MM.1S (cell line): Measurements from ENCODE around the gene ERC2.

Source experiments
- DNase-seq: peaks from one replicate; pipeline ENCODE4 v3.0.0-alpha.2; 2015
- H2AFZ ChIP-seq: fragments of 300-600 bp; sonication (generic); 2 replicates; pipeline ENCODE4 v1.6.0; 2016; ENCODE audit warnings: antibody characterized with exemption, low read length
- H3F3A ChIP-seq: fragments of 300-600 bp; sonication (generic); 2 replicates; pipeline ENCODE4 v1.6.1; 2016; ENCODE audit warnings: mild to moderate bottlenecking, antibody characterized with exemption, low read length, moderate library complexity, mixed read lengths; ENCODE audit not compliant: insufficient read depth
- H3K27ac ChIP-seq: fragments of 300-600 bp; sonication (generic); 2 replicates; pipeline ENCODE4 v1.5.1; 2016; ENCODE audit warnings: mild to moderate bottlenecking, low read length
- H3K27me3 ChIP-seq: fragments of 300-600 bp; sonication (generic); replicated peaks from 2 replicates; pipeline ENCODE4 v1.6.0; 2016; ENCODE audit warnings: low read length; ENCODE audit not compliant: insufficient read depth
- H3K36me3 ChIP-seq: fragments of 300-600 bp; sonication (generic); replicated peaks from 2 replicates; pipeline ENCODE4 v1.6.1; 2016; ENCODE audit warnings: mild to moderate bottlenecking, low read length, mixed read lengths; ENCODE audit not compliant: insufficient read depth
- H3K4me1 ChIP-seq: fragments of 300-600 bp; sonication (generic); 2 replicates; pipeline ENCODE4 v1.6.1; 2016; ENCODE audit warnings: low read length, mixed read lengths
- H3K4me2 ChIP-seq: fragments of 300-600 bp; sonication (generic); 2 replicates; pipeline ENCODE4 v1.6.0; 2016; ENCODE audit warnings: low read depth, low read length
- H3K4me3 ChIP-seq: fragments of 300-600 bp; sonication (generic); 2 replicates; pipeline ENCODE4 v1.5.1; 2016; ENCODE audit warnings: low read length, mixed read lengths
- H3K79me2 ChIP-seq: fragments of 300-600 bp; sonication (generic); 2 replicates; pipeline ENCODE4 v1.6.1; 2016; ENCODE audit warnings: mixed run types, low read length, mixed read lengths
- H3K9ac ChIP-seq: fragments of 300-600 bp; sonication (generic); 2 replicates; pipeline ENCODE4 v1.6.1; 2016; ENCODE audit warnings: low read length, mixed read lengths
- H3K9me2 ChIP-seq: fragments of 300-600 bp; sonication (generic); replicated peaks from 2 replicates; pipeline ENCODE4 v1.6.1; 2016; ENCODE audit warnings: mild to moderate bottlenecking, low read length, mixed read lengths; ENCODE audit not compliant: insufficient read depth
- H3K9me3 ChIP-seq: fragments of 300-600 bp; sonication (generic); replicated peaks from 2 replicates; pipeline ENCODE4 v1.6.1; 2016; ENCODE audit warnings: mild to moderate bottlenecking, low read length, mixed read lengths; ENCODE audit not compliant: insufficient read depth
- H4K20me1 ChIP-seq: fragments of 300-600 bp; sonication (generic); 2 replicates; pipeline ENCODE4 v1.6.1; 2016; ENCODE audit warnings: mild to moderate bottlenecking, low read length, moderate library complexity, mixed read lengths; ENCODE audit not compliant: insufficient read depth
- EZH2 ChIP-seq: fragments of 300-600 bp; sonication (generic); optimal IDR thresholded peaks from 2 replicates; pipeline ENCODE3; 2017; ENCODE audit warnings: low read depth, mild to moderate bottlenecking, antibody characterized with exemption, low read length, mixed read lengths
- EZH2phosphoT487 ChIP-seq: fragments of 300-600 bp; sonication (generic); IDR thresholded peaks from 2 replicates; pipeline ENCODE4 v1.6.1; 2018; ENCODE audit warnings: antibody characterized with exemption, low read length
- TF ChIP-seq, protein P1 (sequence below): fragments of 300-600 bp; sonication (generic); IDR thresholded peaks from 2 replicates; pipeline ENCODE4 v1.5.1; 2016; ENCODE audit warnings: antibody characterized with exemption, low read length, mixed read lengths

ERC2 gene

DNA sequence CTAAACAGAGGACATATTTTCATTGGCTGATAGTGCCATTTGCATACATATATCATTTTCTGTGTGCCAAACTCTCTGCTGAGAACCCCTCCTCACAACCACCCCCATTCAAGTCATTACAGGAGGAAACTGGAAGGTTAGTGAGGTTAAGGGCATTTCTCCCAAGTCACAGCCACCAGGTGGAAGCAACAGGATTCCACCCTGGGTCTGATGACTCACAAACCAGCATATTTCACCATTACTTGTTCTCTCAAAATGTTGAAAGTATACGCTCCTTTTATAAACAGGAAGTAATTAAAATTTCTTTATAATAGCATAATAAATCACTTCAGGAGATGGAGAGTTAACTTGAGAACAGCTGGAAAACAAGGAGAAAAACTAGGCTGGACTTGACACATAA is 582.5 kb downstream of the ERC2 start:
- Histone ChIP-seq H2AFZ (no peak overlapping the region), H3K4me2 (no peak overlapping the region), H3K36me3 (no peaks in the 10 kb centered on the region), H3K9ac (no peak overlapping the region), H3K79me2 (no peaks in the 10 kb centered on the region), H3K9me2 (no peaks in the 10 kb centered on the region), H3K4me1 (peaks cover 15% of the 10 kb centered on the region), H4K20me1 (no peaks in the 10 kb centered on the region), H3K27me3 (no peaks in the 10 kb centered on the region), H3K4me3 (no peak overlapping the region), H3K27ac (no peak overlapping the region), H3F3A (peaks cover 2% of the 10 kb centered on the region; the same call in 1 of the 2 replicates), H3K9me3 (no peaks in the 10 kb centered on the region)
- DNase-seq, result no peak
- TF ChIP-seq, protein P1, sequence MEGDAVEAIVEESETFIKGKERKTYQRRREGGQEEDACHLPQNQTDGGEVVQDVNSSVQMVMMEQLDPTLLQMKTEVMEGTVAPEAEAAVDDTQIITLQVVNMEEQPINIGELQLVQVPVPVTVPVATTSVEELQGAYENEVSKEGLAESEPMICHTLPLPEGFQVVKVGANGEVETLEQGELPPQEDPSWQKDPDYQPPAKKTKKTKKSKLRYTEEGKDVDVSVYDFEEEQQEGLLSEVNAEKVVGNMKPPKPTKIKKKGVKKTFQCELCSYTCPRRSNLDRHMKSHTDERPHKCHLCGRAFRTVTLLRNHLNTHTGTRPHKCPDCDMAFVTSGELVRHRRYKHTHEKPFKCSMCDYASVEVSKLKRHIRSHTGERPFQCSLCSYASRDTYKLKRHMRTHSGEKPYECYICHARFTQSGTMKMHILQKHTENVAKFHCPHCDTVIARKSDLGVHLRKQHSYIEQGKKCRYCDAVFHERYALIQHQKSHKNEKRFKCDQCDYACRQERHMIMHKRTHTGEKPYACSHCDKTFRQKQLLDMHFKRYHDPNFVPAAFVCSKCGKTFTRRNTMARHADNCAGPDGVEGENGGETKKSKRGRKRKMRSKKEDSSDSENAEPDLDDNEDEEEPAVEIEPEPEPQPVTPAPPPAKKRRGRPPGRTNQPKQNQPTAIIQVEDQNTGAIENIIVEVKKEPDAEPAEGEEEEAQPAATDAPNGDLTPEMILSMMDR, result no peak
- TF ChIP-seq EZH2phosphoT487 (no peak), EZH2 (no peak)

DNA sequence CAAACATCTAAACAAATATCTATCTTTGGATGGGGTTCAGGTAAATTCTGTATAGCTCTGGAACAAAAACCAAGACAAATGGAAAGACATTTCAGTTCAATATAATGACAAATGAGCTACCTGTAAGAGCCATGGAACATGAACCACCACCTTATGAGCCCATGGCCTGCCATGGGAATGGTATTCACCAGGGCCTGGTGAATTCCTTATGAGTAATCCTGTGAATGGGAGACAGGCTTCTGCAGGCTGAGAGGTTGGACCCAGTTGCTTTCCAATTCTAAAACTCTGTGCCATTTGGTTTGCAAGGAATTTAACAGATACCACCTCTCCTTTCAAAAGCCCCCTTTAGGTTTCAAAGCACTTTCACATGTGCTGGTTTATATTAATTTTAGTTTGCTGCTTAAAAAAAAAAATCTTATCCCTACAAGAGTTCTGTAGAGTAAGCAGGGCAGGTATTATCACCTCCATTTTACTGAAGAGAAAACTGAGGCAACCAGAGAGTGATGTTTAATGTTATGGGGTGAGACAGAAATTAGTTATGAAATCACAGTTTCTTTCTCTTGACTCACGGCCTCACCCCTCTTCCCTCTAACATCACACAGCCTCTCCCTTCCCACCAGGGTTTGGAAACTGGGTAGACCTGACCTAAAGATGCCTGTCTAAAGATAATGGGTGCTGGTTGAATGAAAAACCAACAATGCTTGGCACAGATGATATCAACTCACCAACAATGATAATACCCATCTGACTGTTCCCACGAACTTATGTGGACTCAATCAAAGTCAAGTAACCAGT is 583.6 kb downstream of the ERC2 start:
- no peak overlapping the region for H3K4me2 ChIP-seq
- H3K79me2 ChIP-seq, result no peaks in the 10 kb centered on the region
- TF ChIP-seq EZH2phosphoT487 (no peak), EZH2 (no peak)
- TF ChIP-seq, protein P1, result no peak
- no peak overlapping the region for H3K27ac ChIP-seq
- no peak for DNase-seq
- no peaks in the 10 kb centered on the region for H3K36me3 ChIP-seq
- H3K9ac ChIP-seq, result no peak overlapping the region
- no peaks in the 10 kb centered on the region for H3K9me2 ChIP-seq
- H3K9me3 ChIP-seq, result no peaks in the 10 kb centered on the region
- H3K4me3 ChIP-seq, result no peak overlapping the region
- H3K4me1 ChIP-seq, result peaks cover 15% of the 10 kb centered on the region
- H2AFZ ChIP-seq, result no peak overlapping the region
- no peaks in the 10 kb centered on the region for H3K27me3 ChIP-seq
- no peaks in the 10 kb centered on the region for H4K20me1 ChIP-seq
- no peaks in the 10 kb centered on the region for H3F3A ChIP-seq

DNA sequence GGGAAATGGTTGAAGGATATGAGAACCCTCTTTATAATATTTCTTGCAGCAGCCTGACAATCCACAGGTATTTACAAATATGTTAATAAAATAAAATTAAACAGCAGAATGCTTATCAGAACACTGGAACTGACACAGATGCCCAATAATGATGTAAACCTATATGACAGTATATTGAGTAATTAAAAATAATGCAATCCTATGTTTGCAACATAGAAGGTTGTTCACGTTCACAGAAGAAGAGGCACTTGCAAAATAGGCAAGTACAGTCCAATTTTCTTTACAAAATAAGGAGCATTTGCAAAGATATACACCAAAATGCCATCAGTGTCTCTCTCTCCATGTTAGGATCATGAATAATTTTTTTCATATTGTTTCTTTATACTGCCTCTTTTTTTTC is 584.2 kb downstream of the ERC2 start:
- no peaks in the 10 kb centered on the region for H4K20me1 ChIP-seq
- no peaks in the 10 kb centered on the region for H3K27me3 ChIP-seq
- no peaks in the 10 kb centered on the region for H3K79me2 ChIP-seq
- no peaks in the 10 kb centered on the region for H3F3A ChIP-seq
- no peak overlapping the region for H2AFZ ChIP-seq
- H3K4me2 ChIP-seq, result no peak overlapping the region
- TF ChIP-seq, protein P1, result no peak
- TF ChIP-seq EZH2 (no peak), EZH2phosphoT487 (no peak)
- H3K9ac ChIP-seq, result no peak overlapping the region
- DNase-seq, result no peak
- H3K9me2 ChIP-seq, result no peaks in the 10 kb centered on the region
- H3K27ac ChIP-seq, result no peak overlapping the region
- H3K36me3 ChIP-seq, result no peaks in the 10 kb centered on the region
- no peak overlapping the region for H3K4me3 ChIP-seq
- H3K4me1 ChIP-seq, result peaks cover 15% of the 10 kb centered on the region
- no peaks in the 10 kb centered on the region for H3K9me3 ChIP-seq
